T-helper 22 cell (primary cell): Measurements from ENCODE around the gene OR6P1.

ENCODE experiments used
- DNase-seq: peaks from one replicate; pipeline ENCODE4 v3.0.0-alpha.2; 2020; ENCODE audit warnings: low read depth

Gene OR6P1

GRCh38 chr1:158516966-158517365 is 53.4 kb downstream of the OR6P1 start:
- no peak for DNase-seq
